GM21360 (cell line): ENCODE data around the gene RAI1.

Experiments used
- ATAC-seq: cut with Tn5 transposase; IDR thresholded peaks from one replicate; pipeline ENCODE4 v1.9.1; 2021; ENCODE audit warnings: mild to moderate bottlenecking, moderate library complexity; ENCODE audit not compliant: unreplicated experiment

RAI1 gene

DNA sequence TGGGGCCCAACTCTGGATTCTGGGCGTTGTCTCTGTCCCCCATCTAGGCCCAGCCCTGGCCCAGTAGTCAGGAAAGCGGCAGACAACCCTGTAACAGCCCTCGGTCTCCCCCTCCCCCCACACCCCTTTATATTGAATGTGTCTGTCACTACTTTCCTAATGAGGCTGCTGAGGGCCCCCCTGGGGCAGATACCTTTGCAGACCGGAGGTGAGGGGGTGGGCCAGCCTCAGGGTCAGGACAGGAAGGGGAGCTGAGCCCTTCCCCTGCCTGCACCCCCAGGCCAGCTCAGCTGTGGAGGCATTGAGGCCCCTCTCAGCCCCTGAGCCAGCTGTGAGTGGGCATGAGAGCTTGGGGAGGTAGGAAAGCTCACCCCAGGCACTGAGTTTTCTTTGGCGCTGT is 17.1 kb downstream of the RAI1 start:
- ATAC-seq = no peak

- no peak for ATAC-seq
Observed at GRCh38 chr17:17698869-17699351, 17.7 kb downstream of the RAI1 start.

DNA sequence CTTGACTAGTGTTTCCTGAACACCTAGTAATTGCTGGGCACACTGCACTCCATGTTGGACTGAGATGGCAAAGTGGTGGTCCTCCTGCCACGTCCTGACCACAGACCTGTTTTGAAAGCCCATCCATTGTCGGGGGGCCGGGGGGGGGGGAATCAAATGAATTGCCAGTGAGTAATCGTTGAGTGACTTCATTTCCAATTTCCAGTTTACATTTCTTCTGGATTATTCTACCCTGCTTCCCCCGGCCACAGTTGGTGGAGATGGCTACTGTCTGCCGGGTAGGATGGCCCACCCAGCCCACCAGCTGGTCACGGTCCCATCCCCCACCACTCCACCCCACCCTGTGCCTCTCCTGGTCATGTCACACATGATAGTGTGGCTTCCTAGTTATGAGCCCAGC is 18.2 kb downstream of the RAI1 start:
- no peak for ATAC-seq

GRCh38 chr17:17700251-17700969 is 19.2 kb downstream of the RAI1 start:
- ATAC-seq = no peak

- no peak for ATAC-seq
Observed at GRCh38 chr17:17701112-17701511, 19.9 kb downstream of the RAI1 start.

GRCh38 chr17:17701658-17702057 is 20.4 kb downstream of the RAI1 start:
- no peak for ATAC-seq

DNA sequence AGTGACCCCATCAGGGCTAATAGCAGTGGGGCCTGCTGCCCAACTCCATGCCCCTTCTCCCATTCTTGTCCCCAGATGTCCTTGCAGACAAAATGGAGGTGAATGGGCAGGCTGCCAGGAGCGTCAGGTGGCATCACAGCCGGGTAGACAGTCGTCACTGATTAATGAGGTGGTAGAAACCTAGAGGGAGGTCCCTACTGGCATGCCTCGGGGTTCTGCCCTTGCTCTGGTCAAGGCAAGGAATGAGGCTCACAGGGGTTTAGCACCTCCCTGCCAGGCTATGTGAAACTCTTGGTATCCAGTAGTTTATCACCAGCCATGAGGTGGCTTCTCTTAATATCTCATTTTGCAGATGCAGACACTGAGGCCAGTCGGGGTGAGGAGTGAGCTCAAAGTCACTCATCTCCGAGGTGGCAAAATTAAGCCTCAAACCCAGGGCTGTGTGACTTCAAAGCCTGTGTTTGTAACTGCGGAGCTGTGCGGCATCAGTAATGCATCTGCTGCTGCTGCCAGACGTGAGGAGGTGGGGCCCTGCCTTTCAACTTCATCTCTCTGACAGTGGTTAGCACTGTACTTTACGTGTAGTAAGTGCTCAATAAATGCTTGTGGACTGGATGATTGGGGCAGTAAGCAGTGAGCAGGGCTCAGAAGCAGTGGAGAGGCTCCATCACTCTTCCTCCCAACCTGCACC is 21.3 kb downstream of the RAI1 start:
- no peak for ATAC-seq

GRCh38 chr17:17703140-17703919 is 22.1 kb downstream of the RAI1 start:
- ATAC-seq = no peak

- ATAC-seq = no peak
Observed at GRCh38 chr17:17704931-17705330, 23.7 kb downstream of the RAI1 start.

GRCh38 chr17:17706140-17707060 is 25.1 kb downstream of the RAI1 start:
- no peak for ATAC-seq

- ATAC-seq = no peak
Observed at GRCh38 chr17:17708295-17708694, 27.0 kb downstream of the RAI1 start.

GRCh38 chr17:17708816-17709215 is 27.6 kb downstream of the RAI1 start:
- ATAC-seq = no peak

GRCh38 chr17:17709815-17710321 is 28.6 kb downstream of the RAI1 start:
- ATAC-seq = no peak

DNA sequence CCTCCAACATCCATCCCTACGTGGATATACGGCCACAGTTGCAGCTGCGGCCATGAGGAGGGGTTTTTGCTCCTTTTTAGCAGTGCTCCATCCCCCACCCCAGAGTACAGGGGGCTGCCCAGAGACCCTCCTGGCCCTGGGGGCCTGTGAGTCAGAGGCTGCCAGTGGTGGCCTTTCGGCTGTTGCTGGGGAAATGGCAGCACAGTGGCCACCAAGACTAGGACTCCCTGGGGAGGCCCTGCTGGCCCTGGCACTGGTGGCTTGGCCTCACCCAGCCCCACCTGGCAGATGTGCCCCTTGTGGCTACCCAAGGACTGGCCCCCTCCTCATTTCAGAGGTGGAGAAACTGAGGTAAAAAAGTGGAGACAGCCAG is 29.1 kb downstream of the RAI1 start:
- no peak for ATAC-seq

- ATAC-seq = no peak
Observed at GRCh38 chr17:17710728-17711541, 29.7 kb downstream of the RAI1 start.

DNA sequence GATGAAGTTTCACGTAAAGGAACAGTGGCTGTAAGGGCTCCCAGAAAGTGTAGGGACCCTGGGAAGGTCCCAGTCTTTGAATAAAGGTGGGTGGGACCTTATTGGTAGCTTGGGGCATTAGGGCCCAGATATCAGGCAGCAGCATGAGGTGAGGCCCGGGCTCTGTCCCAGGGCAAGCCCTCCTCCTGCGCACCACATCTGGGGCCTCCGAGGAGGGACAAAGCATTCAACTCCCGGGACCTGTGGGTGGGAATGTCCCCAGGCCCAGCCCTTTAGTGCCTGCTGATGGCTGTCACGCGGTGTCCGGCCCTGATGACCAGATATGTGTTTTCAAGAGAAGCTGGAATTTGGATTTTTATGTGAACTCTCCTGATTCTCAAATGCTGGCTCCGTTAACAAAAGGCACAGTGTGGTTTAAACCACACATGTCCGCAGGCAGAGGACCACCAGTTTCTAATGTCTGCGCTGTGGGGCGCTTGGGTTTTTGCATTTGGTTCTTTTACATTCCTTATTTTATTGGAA is 30.4 kb downstream of the RAI1 start:
- ATAC-seq = no peak

DNA sequence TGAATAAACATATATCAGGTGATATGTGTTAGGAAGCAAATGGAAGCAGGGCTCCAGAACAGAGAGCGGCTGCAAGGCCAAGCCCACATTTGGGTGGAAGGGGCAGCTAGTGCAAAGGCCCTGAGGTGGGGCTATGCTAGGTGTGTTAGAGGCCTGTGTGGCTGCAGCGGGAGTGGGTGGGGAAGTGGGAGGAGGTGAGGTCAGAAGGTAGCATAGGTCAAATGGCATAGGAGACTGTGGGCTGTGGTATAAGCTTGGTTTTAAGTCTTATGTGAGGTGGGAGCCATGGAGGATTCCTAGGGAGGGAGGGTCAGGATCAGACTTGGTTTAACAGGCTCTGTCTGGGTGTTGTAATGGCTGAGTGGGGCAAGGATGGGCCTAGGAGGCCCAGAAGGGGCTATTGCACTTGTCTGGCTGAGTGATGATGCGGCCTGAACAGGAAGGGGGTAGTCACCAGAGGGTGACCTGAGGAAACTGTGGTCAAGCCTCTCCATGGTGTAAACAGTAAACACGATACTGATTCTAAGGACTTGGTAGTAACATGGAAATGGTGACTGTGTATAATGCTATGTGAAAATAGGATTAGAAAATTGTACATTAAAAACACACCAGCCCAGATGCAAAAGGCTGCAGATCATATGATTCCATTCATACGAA is 31.1 kb downstream of the RAI1 start:
- peak; percentile 66 for ATAC-seq

DNA sequence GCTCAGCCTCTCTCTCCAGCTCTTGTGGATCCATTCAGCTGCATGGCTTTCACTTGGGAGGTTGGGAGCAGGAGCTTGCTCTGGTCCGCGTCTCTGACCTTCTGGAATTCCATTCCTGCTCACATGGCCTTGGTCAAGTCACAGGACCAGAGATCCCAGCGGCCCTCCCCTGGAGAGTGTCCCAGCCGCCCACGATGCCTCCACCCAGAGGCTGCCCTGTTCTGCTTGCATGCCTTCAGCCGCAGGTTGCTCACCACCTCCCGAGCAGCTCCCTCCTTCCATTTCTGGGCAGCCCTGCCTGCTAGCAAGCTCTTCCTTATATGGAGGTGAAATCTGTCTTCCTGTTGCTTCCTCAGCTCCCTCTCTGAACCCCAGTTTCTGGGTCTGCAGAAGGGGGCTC is 32.6 kb downstream of the RAI1 start:
- ATAC-seq = no peak
